OCI-LY3 (cell line): ENCODE results near the gene LAMC3.

Experiments
- EZH2phosphoT487 ChIP-seq: fragments of 200-600 bp; shearing (Covaris generic); IDR thresholded peaks from 2 replicates; pipeline ENCODE4 v1.6.1; 2018; ENCODE audit warnings: antibody characterized with exemption, mixed run types, low read depth
- TF ChIP-seq, protein P1 (sequence below): fragments of 200-600, 300-600 bp; sonication (generic); IDR thresholded peaks from 2 replicates; pipeline ENCODE4 v1.5.1; 2014; ENCODE audit warnings: antibody characterized with exemption, low read length, low read depth

DNA sequence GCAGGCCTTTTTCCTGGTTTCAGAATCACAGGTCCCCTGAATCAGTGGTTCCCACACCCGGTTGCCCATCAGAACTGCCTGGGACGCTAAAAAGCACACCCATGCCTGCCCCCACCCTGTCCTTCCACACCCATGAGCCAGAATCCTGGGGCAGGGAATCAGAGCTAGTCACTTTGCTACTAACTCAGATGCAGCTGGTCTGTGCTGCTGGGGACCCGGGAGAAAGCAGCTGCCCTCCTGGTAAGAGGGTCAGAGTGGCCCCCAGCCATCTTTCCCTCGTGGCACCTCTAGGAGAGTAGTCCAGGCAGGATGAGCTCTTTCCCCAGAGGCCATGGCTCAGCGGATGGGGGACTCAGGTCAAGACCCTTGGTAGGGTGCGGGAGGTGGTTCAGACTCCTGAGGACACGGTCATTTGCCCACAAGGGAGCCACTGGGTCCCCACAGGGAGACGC is 105.1 kb downstream of the LAMC3 start:
- TF ChIP-seq, protein P1, sequence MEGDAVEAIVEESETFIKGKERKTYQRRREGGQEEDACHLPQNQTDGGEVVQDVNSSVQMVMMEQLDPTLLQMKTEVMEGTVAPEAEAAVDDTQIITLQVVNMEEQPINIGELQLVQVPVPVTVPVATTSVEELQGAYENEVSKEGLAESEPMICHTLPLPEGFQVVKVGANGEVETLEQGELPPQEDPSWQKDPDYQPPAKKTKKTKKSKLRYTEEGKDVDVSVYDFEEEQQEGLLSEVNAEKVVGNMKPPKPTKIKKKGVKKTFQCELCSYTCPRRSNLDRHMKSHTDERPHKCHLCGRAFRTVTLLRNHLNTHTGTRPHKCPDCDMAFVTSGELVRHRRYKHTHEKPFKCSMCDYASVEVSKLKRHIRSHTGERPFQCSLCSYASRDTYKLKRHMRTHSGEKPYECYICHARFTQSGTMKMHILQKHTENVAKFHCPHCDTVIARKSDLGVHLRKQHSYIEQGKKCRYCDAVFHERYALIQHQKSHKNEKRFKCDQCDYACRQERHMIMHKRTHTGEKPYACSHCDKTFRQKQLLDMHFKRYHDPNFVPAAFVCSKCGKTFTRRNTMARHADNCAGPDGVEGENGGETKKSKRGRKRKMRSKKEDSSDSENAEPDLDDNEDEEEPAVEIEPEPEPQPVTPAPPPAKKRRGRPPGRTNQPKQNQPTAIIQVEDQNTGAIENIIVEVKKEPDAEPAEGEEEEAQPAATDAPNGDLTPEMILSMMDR = no peak
- TF ChIP-seq EZH2phosphoT487 = no peak
